Activated gamma-delta T cell treated with Interleukin-2 at 50 U/mL for 16 hours (primary cell): ENCODE data around the gene B4GALT1.
"Not testable (repeated sequence)": the region's sequence is repeated elsewhere in the genome, so short reads cannot be mapped to it uniquely, and the experiment has no call there.

Experiments
- DNase-seq: peaks from one replicate; pipeline ENCODE4 v3.0.0-alpha.2; 2020

The B4GALT1 gene

GRCh38 chr9:33184963-33185362 is 17.8 kb upstream of the B4GALT1 start:
- DNase-seq, result no peak

GRCh38 chr9:33182519-33182918 is 15.4 kb upstream of the B4GALT1 start:
- no peak for DNase-seq

- no peak for DNase-seq
These were observed 13.5 kb upstream of the B4GALT1 start for GRCh38 chr9:33180526-33181184.

- no peak for DNase-seq
These were observed 12.0 kb upstream of the B4GALT1 start for GRCh38 chr9:33178972-33179697.

- no peak for DNase-seq
These were observed 10.5 kb upstream of the B4GALT1 start for GRCh38 chr9:33177639-33178038.

- no peak for DNase-seq
These were observed 9.9 kb upstream of the B4GALT1 start for GRCh38 chr9:33177086-33177485.

- DNase-seq, result no peak
These were observed 8.7 kb upstream of the B4GALT1 start for GRCh38 chr9:33175649-33176325.

- DNase-seq, result no peak
These were observed 5.4 kb upstream of the B4GALT1 start for GRCh38 chr9:33172256-33173238.

GRCh38 chr9:33170464-33171415 is 3.6 kb upstream of the B4GALT1 start:
- DNase-seq, result peak; percentile 34

- DNase-seq, result no peak
These were observed 1.9 kb upstream of the B4GALT1 start for GRCh38 chr9:33168941-33169544.

GRCh38 chr9:33167972-33168461 is 881 bp upstream of the B4GALT1 start:
- no peak for DNase-seq

GRCh38 chr9:33166231-33167083 is 679 bp downstream of the B4GALT1 start:
- no peak for DNase-seq

- DNase-seq, result no peak
These were observed 1.6 kb downstream of the B4GALT1 start for GRCh38 chr9:33165263-33166151.

- not testable (repeated sequence) for DNase-seq
These were observed 2.2 kb downstream of the B4GALT1 start for GRCh38 chr9:33164921-33165262.

GRCh38 chr9:33164138-33164809 is 2.9 kb downstream of the B4GALT1 start:
- no peak for DNase-seq

GRCh38 chr9:33163433-33164137 is 3.6 kb downstream of the B4GALT1 start:
- no peak for DNase-seq

- no peak for DNase-seq
These were observed 4.3 kb downstream of the B4GALT1 start for GRCh38 chr9:33162721-33163311.
